ENCODE measurements around the gene COL10A1.

Gene COL10A1

DNA sequence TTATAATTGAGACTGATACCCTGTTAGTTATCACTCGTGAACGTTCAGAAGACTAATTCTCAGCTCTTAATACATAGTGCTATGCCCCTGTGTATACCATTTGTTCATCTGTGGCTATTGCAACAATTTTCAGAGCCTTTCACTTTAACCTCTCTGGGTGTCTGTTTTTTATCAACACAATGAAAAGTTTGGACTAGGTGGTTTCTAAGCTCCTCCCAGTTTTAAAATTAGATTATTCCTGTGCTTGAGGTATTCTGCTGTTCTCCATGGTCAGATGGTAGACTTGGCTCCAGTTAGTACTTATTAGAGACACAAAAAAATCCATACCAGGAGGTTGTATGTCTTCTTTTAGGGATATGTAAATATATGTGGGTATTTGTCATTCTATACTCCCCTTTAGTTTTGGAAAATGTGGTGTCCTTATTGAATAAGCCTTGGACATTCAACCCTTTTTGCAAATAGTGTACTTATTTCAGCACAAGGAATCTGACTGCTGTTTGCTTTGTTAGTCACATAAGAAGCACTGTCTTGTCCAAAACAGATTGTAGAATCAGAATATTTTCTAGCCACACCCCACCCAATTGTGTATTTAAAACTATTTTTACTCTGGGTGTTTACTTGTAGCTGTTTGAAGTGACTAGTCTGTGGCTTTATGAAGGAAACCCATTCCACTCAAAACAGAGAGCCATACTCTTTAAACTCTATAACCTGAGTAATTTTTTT is 2.0 kb upstream of the COL10A1 start:
- Histone ChIP-seq H3K27ac (ENCODE audit: low read depth, low read length) (no peak overlapping the region), H3K4me3 (ENCODE audit: low read depth in 1 of 2, low read length in 2 of 2) (no peak overlapping the region), H3K9ac (ENCODE audit: low read depth in 1 of 2, low read length in 2 of 2) (no peak overlapping the region)

DNA sequence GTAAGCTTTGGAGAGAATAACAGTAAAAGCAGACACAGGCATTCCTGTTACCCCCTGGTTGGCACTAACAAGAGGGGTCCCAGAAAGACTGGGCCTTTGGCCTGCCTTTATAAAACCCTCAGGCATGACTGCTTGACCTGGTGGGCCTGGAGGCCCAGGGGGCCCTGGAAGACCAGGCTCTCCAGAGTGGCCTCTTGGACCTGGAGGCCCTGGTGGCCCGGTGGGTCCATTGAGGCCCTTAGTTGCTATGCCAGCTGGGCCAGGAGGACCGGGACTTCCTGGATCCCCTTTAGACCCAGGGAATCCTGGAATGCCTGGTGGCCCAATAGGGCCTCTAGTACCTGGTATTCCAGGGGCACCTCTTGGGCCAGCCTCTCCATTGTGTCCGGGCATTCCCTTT is 5.5 kb downstream of the COL10A1 start:
- Histone ChIP-seq H3K36me3 (ENCODE audit: control insufficient read depth in 1 of 2, insufficient read depth in 2 of 2, low read length in 2 of 2) (peaks cover 11 to 13% of the 10 kb centered on the region in 2 donors), H3K27me3 (ENCODE audit: control insufficient read depth in 1 of 2, insufficient read depth in 2 of 2, low read length in 2 of 2) (no peaks in the 10 kb centered on the region), H3K9me3 (ENCODE audit: control insufficient read depth in 1 of 2, low read length in 2 of 2) (no peaks in the 10 kb centered on the region), H3K4me3 (ENCODE audit: low read depth in 1 of 2, low read length in 2 of 2) (no peak overlapping the region), H3K4me1 (ENCODE audit: control insufficient read depth in 1 of 2, insufficient read depth in 2 of 2, low read length in 2 of 2) (no peaks in the 10 kb centered on the region), H3K27ac (ENCODE audit: low read depth, low read length) (no peak overlapping the region), H3K9ac (ENCODE audit: low read depth in 1 of 2, low read length in 2 of 2) (no peak overlapping the region)

More for the DNA sequence above, 2.0 kb upstream of the COL10A1 start:
- H3K36me3 ChIP-seq (ENCODE audit: control insufficient read depth in 1 of 2, insufficient read depth in 2 of 2, low read length in 2 of 2), result no peaks in the 10 kb centered on the region
- H3K9me3 ChIP-seq (ENCODE audit: control insufficient read depth in 1 of 2, low read length in 2 of 2), result no peaks in the 10 kb centered on the region
- no peaks in the 10 kb centered on the region for H3K4me1 ChIP-seq (ENCODE audit: control insufficient read depth in 1 of 2, insufficient read depth in 2 of 2, low read length in 2 of 2)
- H3K27me3 ChIP-seq (ENCODE audit: control insufficient read depth in 1 of 2, insufficient read depth in 2 of 2, low read length in 2 of 2), result no peaks in the 10 kb centered on the region

DNA sequence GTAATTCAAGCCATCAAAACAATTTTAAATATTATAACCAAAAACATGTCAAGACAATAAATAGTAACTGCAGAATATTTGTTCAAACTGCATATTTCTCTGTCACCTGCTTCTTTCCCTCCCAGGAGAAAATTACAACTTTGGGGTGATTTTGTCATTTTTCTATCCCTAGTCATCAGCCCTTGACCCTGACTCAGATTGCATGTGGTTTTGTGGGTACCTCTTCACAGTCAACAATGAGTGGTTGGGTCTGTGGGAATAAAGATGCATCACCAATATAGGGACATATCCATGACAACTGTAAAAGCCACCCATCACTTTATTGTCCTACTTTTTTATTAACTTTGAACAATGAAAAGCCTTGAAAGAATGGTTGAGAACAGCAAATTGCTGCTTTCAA is 7.3 kb downstream of the COL10A1 start:
- H3K4me1 ChIP-seq (ENCODE audit: control insufficient read depth in 1 of 2, insufficient read depth in 2 of 2, low read length in 2 of 2), result no peaks in the 10 kb centered on the region
- H3K4me3 ChIP-seq (ENCODE audit: low read depth in 1 of 2, low read length in 2 of 2), result no peak overlapping the region
- H3K27me3 ChIP-seq (ENCODE audit: control insufficient read depth in 1 of 2, insufficient read depth in 2 of 2, low read length in 2 of 2), result no peaks in the 10 kb centered on the region
- no peak overlapping the region for H3K9ac ChIP-seq (ENCODE audit: low read depth in 1 of 2, low read length in 2 of 2)
- no peaks in the 10 kb centered on the region for H3K9me3 ChIP-seq (ENCODE audit: control insufficient read depth in 1 of 2, low read length in 2 of 2)
- no peak overlapping the region for H3K27ac ChIP-seq (ENCODE audit: low read depth, low read length)
- peaks cover 21 to 25% of the 10 kb centered on the region in 2 donors for H3K36me3 ChIP-seq (ENCODE audit: control insufficient read depth in 1 of 2, insufficient read depth in 2 of 2, low read length in 2 of 2)

DNA sequence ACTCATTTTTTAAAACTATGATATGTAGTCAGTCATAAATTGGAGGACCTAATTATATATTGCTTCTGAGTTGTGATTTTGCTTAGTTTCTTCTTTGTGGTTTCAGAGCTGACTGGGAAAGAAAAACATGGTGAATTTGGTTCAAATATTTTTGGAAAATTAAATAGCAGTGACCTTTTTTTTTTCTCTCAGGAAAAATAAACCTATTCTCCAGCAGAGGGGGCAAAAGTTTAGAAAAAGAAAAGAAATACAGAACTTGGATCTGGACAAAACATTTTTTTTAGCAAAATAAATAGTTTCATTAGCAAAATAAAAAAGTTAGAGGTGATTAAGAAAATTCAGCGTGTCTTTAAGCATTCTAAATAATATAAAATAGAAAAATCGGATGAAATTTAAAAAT is 10.2 kb downstream of the COL10A1 start:
- Histone ChIP-seq H3K27me3 (ENCODE audit: control insufficient read depth in 1 of 2, insufficient read depth in 2 of 2, low read length in 2 of 2) (no peaks in the 10 kb centered on the region), H3K4me3 (ENCODE audit: low read depth in 1 of 2, low read length in 2 of 2) (no peak overlapping the region), H3K36me3 (ENCODE audit: control insufficient read depth in 1 of 2, insufficient read depth in 2 of 2, low read length in 2 of 2) (peaks cover 31 to 49% of the 10 kb centered on the region in 2 donors), H3K9me3 (ENCODE audit: control insufficient read depth in 1 of 2, low read length in 2 of 2) (no peaks in the 10 kb centered on the region), H3K4me1 (ENCODE audit: control insufficient read depth in 1 of 2, insufficient read depth in 2 of 2, low read length in 2 of 2) (no peaks in the 10 kb centered on the region), H3K27ac (ENCODE audit: low read depth, low read length) (no peak overlapping the region), H3K9ac (ENCODE audit: low read depth in 1 of 2, low read length in 2 of 2) (no peak overlapping the region)

DNA sequence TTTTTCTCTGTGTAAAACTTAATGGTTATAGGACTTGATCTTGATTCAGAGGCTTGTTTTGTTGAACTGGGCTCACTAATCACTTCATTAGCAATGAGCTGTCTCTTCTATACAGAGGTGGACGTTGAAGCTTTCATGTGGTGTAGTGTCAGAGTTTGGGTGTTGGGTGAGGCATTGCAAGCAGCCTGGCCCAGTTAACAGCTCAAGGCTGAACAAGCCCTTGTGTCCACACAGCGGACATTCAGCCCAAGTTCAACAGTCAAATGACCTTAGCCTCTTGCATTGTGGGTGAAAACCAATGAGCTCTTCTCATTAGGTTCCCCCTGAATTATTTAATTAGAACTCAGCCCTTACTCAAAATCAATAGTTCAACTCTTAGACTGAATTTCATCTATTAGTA is 12.5 kb downstream of the COL10A1 start:
- no peaks in the 10 kb centered on the region for H3K9me3 ChIP-seq (ENCODE audit: control insufficient read depth in 1 of 2, low read length in 2 of 2)
- no peaks in the 10 kb centered on the region for H3K27me3 ChIP-seq (ENCODE audit: control insufficient read depth in 1 of 2, insufficient read depth in 2 of 2, low read length in 2 of 2)
- H3K4me3 ChIP-seq (ENCODE audit: low read depth in 1 of 2, low read length in 2 of 2), result no peak overlapping the region
- H3K9ac ChIP-seq (ENCODE audit: low read depth in 1 of 2, low read length in 2 of 2), result no peak overlapping the region
- peaks cover 44 to 63% of the 10 kb centered on the region in 2 donors for H3K36me3 ChIP-seq (ENCODE audit: control insufficient read depth in 1 of 2, insufficient read depth in 2 of 2, low read length in 2 of 2)
- no peaks in the 10 kb centered on the region for H3K4me1 ChIP-seq (ENCODE audit: control insufficient read depth in 1 of 2, insufficient read depth in 2 of 2, low read length in 2 of 2)
- no peak overlapping the region for H3K27ac ChIP-seq (ENCODE audit: low read depth, low read length)

DNA sequence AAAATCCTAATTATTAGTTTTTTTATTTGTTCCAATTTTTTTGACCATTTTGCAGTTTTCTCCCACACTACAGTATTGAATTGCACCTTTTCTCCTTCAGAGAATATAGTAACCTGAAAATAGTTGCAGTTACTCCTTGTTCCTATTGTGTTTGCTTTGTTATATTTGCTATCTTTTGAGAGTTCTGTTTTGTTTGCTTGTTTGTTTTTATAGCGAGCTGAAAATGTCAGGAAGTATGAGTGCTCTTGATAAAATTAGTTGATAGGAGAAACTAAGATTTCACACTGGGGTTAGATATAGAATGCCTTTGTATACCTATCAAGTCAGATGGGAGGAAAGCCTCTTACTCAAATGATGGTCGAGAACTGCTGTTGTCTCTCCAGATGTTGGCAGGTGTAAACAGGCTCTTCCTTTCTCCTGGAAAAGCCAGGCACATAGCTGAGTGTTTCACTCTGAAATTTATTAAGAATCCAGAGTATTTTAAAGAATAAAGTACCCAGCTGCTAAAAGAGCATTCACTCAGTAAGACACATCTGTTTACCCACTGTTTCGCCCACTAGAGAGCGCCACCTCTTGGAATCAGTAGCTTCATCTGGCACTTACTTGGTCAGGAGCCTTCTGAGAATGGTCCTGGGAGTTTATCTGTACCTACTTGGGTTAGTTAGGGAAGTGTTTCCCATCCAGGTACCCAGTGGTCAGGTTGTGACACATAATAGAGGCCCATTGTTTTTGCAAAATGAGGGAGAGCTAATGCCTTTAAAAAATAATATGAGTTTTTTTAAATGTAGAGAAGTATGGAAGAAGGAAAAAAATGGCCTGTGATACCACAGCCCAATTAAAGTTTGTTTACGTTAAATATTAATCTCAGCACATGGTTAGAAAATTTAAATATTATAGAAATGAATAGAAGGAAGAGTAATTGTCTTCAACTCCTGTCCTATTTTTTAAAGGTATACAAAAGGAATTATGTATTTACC is 14.1 kb downstream of the COL10A1 start:
- no peaks in the 10 kb centered on the region for H3K9me3 ChIP-seq (ENCODE audit: control insufficient read depth in 1 of 2, low read length in 2 of 2)
- no peaks in the 10 kb centered on the region for H3K4me1 ChIP-seq (ENCODE audit: control insufficient read depth in 1 of 2, insufficient read depth in 2 of 2, low read length in 2 of 2)
- no peak overlapping the region for H3K4me3 ChIP-seq (ENCODE audit: low read depth in 1 of 2, low read length in 2 of 2)
- H3K27ac ChIP-seq (ENCODE audit: low read depth, low read length), result no peak overlapping the region
- H3K27me3 ChIP-seq (ENCODE audit: control insufficient read depth in 1 of 2, insufficient read depth in 2 of 2, low read length in 2 of 2), result no peaks in the 10 kb centered on the region
- peaks cover 44 to 61% of the 10 kb centered on the region in 2 donors for H3K36me3 ChIP-seq (ENCODE audit: control insufficient read depth in 1 of 2, insufficient read depth in 2 of 2, low read length in 2 of 2)
- H3K9ac ChIP-seq (ENCODE audit: low read depth in 1 of 2, low read length in 2 of 2), result no peak overlapping the region

DNA sequence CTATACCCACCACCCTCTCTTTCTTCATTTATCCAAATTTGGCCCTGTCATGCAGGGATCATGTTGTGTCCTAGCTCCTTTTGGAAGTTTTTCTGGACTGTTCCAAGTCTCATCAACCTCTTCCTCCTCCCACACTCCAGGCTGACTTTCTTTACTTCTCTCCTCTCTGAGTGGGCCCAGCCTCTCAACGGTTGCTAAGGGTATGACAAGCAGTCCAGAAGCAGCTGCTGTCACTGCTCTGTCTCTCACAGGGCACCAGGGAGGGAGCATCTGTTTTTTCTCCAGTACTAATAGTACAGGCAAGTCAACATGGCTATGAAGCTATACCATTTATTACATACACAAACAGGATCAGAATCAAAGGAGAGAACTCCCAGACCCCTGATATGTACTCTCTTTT is 17.1 kb downstream of the COL10A1 start:
- peaks cover 35 to 43% of the 10 kb centered on the region in 2 donors for H3K36me3 ChIP-seq (ENCODE audit: control insufficient read depth in 1 of 2, insufficient read depth in 2 of 2, low read length in 2 of 2)
- H3K4me3 ChIP-seq (ENCODE audit: low read depth in 1 of 2, low read length in 2 of 2), result no peak overlapping the region
- H3K9ac ChIP-seq (ENCODE audit: low read depth in 1 of 2, low read length in 2 of 2), result no peak overlapping the region
- H3K27me3 ChIP-seq (ENCODE audit: control insufficient read depth in 1 of 2, insufficient read depth in 2 of 2, low read length in 2 of 2), result no peaks in the 10 kb centered on the region
- H3K4me1 ChIP-seq (ENCODE audit: control insufficient read depth in 1 of 2, insufficient read depth in 2 of 2, low read length in 2 of 2), result peaks cover 20 to 24% of the 10 kb centered on the region in 2 donors
- no peaks in the 10 kb centered on the region for H3K9me3 ChIP-seq (ENCODE audit: control insufficient read depth in 1 of 2, low read length in 2 of 2)
- H3K27ac ChIP-seq (ENCODE audit: low read depth, low read length), result no peak overlapping the region

DNA sequence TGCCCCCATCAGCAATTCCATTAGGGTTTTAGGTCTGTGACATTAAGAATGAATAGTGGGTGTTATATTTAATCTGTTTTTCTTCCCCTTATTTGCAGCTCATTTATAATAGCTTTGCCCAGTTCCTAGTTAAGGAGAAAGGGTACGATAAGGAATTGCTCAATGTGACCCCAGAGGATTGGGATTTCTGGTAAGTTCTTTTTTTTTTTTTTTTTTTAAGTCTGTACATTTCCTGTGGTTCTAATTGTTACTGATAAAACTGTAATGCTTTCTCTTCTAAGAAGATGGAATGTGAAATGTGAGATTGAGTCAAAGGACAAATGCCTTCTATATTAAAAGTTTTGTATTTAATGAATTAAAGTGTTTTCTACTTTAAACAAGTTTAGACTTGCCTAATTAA is 19.8 kb downstream of the COL10A1 start:
- Histone ChIP-seq H3K27me3 (ENCODE audit: control insufficient read depth in 1 of 2, insufficient read depth in 2 of 2, low read length in 2 of 2) (no peaks in the 10 kb centered on the region), H3K4me3 (ENCODE audit: low read depth in 1 of 2, low read length in 2 of 2) (no peak overlapping the region), H3K36me3 (ENCODE audit: control insufficient read depth in 1 of 2, insufficient read depth in 2 of 2, low read length in 2 of 2) (peaks cover 21 to 25% of the 10 kb centered on the region in 2 donors), H3K9ac (ENCODE audit: low read depth in 1 of 2, low read length in 2 of 2) (no peak overlapping the region), H3K4me1 (ENCODE audit: control insufficient read depth in 1 of 2, insufficient read depth in 2 of 2, low read length in 2 of 2) (peaks cover 46 to 49% of the 10 kb centered on the region in 2 donors), H3K27ac (ENCODE audit: low read depth, low read length) (no peak overlapping the region), H3K9me3 (ENCODE audit: control insufficient read depth in 1 of 2, low read length in 2 of 2) (no peaks in the 10 kb centered on the region)

DNA sequence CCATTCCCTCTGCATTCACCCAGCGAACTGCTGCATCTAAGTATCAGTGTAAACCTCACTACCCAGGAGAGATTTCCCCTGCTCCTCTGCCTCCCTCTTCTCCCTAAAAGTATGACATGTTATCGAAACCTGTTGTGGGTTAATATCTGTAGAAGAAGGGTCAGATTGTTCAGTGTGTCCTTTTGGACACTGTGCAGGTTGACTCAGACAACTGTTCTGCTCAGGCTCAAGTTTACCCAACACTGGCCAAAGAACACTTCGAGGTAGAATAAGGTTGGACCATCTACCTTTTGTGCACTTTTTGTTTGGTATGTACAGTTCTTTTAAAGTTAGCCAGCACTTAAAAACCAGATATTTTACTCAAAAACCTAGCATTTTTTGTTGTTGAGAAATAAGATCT is 20.7 kb downstream of the COL10A1 start:
- no peak overlapping the region for H3K27ac ChIP-seq (ENCODE audit: low read depth, low read length)
- no peak overlapping the region for H3K9ac ChIP-seq (ENCODE audit: low read depth in 1 of 2, low read length in 2 of 2)
- H3K4me3 ChIP-seq (ENCODE audit: low read depth in 1 of 2, low read length in 2 of 2), result no peak overlapping the region

DNA sequence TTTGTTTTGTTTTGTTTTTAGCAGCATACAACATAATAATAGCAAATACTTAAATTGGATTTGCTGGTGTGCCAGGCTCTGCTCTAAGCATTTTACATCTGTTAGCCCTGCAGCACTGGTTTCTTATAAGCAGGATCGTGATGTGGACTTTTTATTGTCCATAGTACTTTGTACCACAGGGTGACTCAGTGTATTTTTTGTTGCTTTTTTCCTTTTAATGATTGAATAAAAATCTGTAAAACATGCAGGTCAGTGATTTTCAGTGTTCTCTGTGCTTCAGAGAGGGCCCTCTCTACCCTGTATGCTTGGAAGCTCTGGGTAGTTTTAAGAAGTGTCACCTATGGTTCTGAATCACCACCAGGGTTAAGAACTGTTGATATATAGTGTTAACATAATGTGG is 21.3 kb downstream of the COL10A1 start:
- no peaks in the 10 kb centered on the region for H3K9me3 ChIP-seq (ENCODE audit: control insufficient read depth in 1 of 2, low read length in 2 of 2)
- no peak overlapping the region for H3K4me3 ChIP-seq (ENCODE audit: low read depth in 1 of 2, low read length in 2 of 2)
- peaks cover 46 to 56% of the 10 kb centered on the region in 2 donors for H3K4me1 ChIP-seq (ENCODE audit: control insufficient read depth in 1 of 2, insufficient read depth in 2 of 2, low read length in 2 of 2)
- H3K27ac ChIP-seq (ENCODE audit: low read depth, low read length), result no peak overlapping the region
- H3K27me3 ChIP-seq (ENCODE audit: control insufficient read depth in 1 of 2, insufficient read depth in 2 of 2, low read length in 2 of 2), result no peaks in the 10 kb centered on the region
- H3K9ac ChIP-seq (ENCODE audit: low read depth in 1 of 2, low read length in 2 of 2), result no peak overlapping the region
- H3K36me3 ChIP-seq (ENCODE audit: control insufficient read depth in 1 of 2, insufficient read depth in 2 of 2, low read length in 2 of 2), result peaks cover 9 to 13% of the 10 kb centered on the region in 2 donors

More for the DNA sequence above, 20.7 kb downstream of the COL10A1 start:
- Histone ChIP-seq H3K4me1 (ENCODE audit: control insufficient read depth in 1 of 2, insufficient read depth in 2 of 2, low read length in 2 of 2) (peaks cover 46 to 50% of the 10 kb centered on the region in 2 donors), H3K36me3 (ENCODE audit: control insufficient read depth in 1 of 2, insufficient read depth in 2 of 2, low read length in 2 of 2) (peaks cover 12 to 16% of the 10 kb centered on the region in 2 donors), H3K27me3 (ENCODE audit: control insufficient read depth in 1 of 2, insufficient read depth in 2 of 2, low read length in 2 of 2) (no peaks in the 10 kb centered on the region), H3K9me3 (ENCODE audit: control insufficient read depth in 1 of 2, low read length in 2 of 2) (no peaks in the 10 kb centered on the region)

All from duodenal mucosa (tissue), 2 donors.